Stimulated activated naive CD8-positive, alpha-beta T cell treated with anti-CD3 and anti-CD28 coated beads, Interleukin-15, amount 100 ng/mL, for 72 hours (primary cell): ENCODE data around the gene CBX6.

Experiments used
- ATAC-seq: fragments of 150-1000 bp; cut with Tn5 transposase; 2 replicates; pipeline ENCODE4 v1.10.0; 2021; ENCODE audit warnings: mild to moderate bottlenecking, moderate library complexity
- DNase-seq, 2 donors: peaks; one replicate each; pipeline ENCODE4 v3.0.0; 2021 to 2022
- H3K27ac Mint-ChIP-seq, 2 donors: one replicate each; pipeline ENCODE4 v1.8.0; 2022; ENCODE audit warnings: mild to moderate bottlenecking in 2 of 2, mixed read lengths in 2 of 2, moderate library complexity in 2 of 2
- H3K27me3 Mint-ChIP-seq: one replicate; pipeline ENCODE4 v1.8.0; 2022; ENCODE audit warnings: mixed read lengths
- H3K4me1 Mint-ChIP-seq: one replicate; pipeline ENCODE4 v1.8.0; 2022; ENCODE audit warnings: mild to moderate bottlenecking, mixed read lengths
- H3K4me3 Mint-ChIP-seq, 2 donors: one replicate each; pipeline ENCODE4 v1.8.0; 2022; ENCODE audit warnings: mild to moderate bottlenecking in 2 of 2, mixed read lengths in 2 of 2, moderate library complexity in 1 of 2
- H3K9me3 Mint-ChIP-seq, 2 donors: one replicate each; pipeline ENCODE4 v1.8.0; 2022; ENCODE audit warnings: mixed read lengths in 2 of 2

The CBX6 gene

GRCh38 chr22:38841635-38842034, 30.4 kb downstream of the CBX6 start:
- no peaks in the 10 kb centered on the region for H3K9me3 Mint-ChIP-seq
- peaks cover 37% of the 10 kb centered on the region for H3K4me1 Mint-ChIP-seq
- DNase-seq: no peak
- H3K4me3 Mint-ChIP-seq: no peak overlapping the region
- H3K27me3 Mint-ChIP-seq: peaks cover 48% of the 10 kb centered on the region
- no peak for ATAC-seq
- H3K27ac Mint-ChIP-seq: no peak overlapping the region

- no peak overlapping the region for H3K27ac Mint-ChIP-seq
- ATAC-seq (no peak), DNase-seq (no peak)
- no peaks in the 10 kb centered on the region for H3K9me3 Mint-ChIP-seq
- peaks cover 37% of the 10 kb centered on the region for H3K4me1 Mint-ChIP-seq
- H3K4me3 Mint-ChIP-seq: no peak overlapping the region
- H3K27me3 Mint-ChIP-seq: peaks cover 48% of the 10 kb centered on the region
These were observed 30.8 kb downstream of the CBX6 start for GRCh38 chr22:38841211-38841610.

- Mint-ChIP-seq H3K27ac (no peak overlapping the region), H3K4me1 (peaks cover 37% of the 10 kb centered on the region)
These were observed 31.9 kb downstream of the CBX6 start for GRCh38 chr22:38840129-38840528.

GRCh38 chr22:38839686-38840085, 32.3 kb downstream of the CBX6 start:
- no peak overlapping the region for H3K27ac Mint-ChIP-seq
- H3K4me3 Mint-ChIP-seq: no peak overlapping the region
- DNase-seq (no peak), ATAC-seq (no peak)
- H3K4me1 Mint-ChIP-seq: peaks cover 37% of the 10 kb centered on the region
- H3K9me3 Mint-ChIP-seq: no peaks in the 10 kb centered on the region
- H3K27me3 Mint-ChIP-seq: peaks cover 37% of the 10 kb centered on the region

More at GRCh38 chr22:38840129-38840528, 31.9 kb downstream of the CBX6 start:
- Mint-ChIP-seq H3K9me3 (no peaks in the 10 kb centered on the region), H3K4me3 (no peak overlapping the region), H3K27me3 (peaks cover 41% of the 10 kb centered on the region)
- ATAC-seq (no peak), DNase-seq (no peak)

DNA sequence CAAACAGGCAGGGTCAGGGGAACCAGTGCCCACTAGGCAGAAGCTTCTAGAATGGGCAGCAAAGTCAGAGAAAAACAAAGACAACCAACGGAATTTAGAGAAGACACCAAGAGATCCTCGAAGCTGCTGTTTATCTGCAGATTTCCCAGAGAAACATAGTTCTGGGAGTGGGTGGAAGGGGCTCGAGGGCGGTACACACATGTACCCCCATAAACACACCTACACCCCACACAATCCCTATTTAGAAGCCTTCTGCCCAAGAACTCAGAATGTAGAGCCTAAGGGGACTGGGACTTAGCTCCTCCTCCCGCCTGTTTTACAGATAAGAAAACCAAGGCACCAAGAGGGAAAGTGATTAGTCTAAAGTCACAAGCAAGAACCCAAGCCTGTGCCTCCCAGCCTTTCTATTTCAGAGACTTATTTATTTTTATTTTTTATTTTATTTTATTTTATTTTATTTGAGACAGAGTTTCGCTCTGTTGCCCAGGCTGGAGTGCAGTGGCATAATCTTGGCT, 34.5 kb downstream of the CBX6 start:
- Mint-ChIP-seq H3K27me3 (peaks cover 24% of the 10 kb centered on the region), H3K27ac (no peak overlapping the region), H3K4me1 (peaks cover 25% of the 10 kb centered on the region), H3K9me3 (no peaks in the 10 kb centered on the region), H3K4me3 (no peak overlapping the region)
- no peak for DNase-seq
- ATAC-seq: no peak

DNA sequence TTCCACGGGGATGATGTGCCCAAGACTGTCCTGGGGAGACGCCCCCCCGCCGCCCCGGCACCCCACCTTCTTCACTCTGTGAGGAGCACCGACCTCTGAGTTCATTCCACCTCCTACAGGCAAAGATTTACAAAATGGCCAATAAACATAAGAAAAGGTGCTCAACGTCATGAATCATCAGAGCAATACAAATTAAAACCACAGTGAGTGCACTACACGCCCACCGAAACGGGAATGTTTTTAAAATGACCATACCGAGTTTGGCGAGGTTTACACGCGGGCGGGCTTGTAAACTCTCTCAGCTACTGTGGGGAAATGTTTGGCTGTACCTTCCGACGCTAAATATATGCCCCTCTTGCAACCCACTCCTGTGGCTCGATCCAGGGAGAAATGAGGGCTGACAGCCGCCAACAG, 36.1 kb downstream of the CBX6 start:
- Mint-ChIP-seq H3K27ac (no peak overlapping the region), H3K9me3 (no peaks in the 10 kb centered on the region), H3K4me3 (no peak overlapping the region)

GRCh38 chr22:38834991-38835390, 37.0 kb downstream of the CBX6 start:
- ATAC-seq: no peak
- peaks cover 6% of the 10 kb centered on the region for H3K27me3 Mint-ChIP-seq
- H3K4me3 Mint-ChIP-seq: no peak overlapping the region
- no peak for DNase-seq
- no peaks in the 10 kb centered on the region for H3K9me3 Mint-ChIP-seq
- H3K4me1 Mint-ChIP-seq: peaks cover 9% of the 10 kb centered on the region
- H3K27ac Mint-ChIP-seq: no peak overlapping the region

More for the DNA sequence above, 36.1 kb downstream of the CBX6 start:
- Mint-ChIP-seq H3K4me1 (peaks cover 17% of the 10 kb centered on the region), H3K27me3 (peaks cover 15% of the 10 kb centered on the region)
- ATAC-seq (no peak), DNase-seq (no peak)

GRCh38 chr22:38834215-38834953, 37.6 kb downstream of the CBX6 start:
- no peak overlapping the region for H3K4me3 Mint-ChIP-seq
- no peaks in the 10 kb centered on the region for H3K9me3 Mint-ChIP-seq
- no peak for ATAC-seq
- no peaks in the 10 kb centered on the region for H3K27me3 Mint-ChIP-seq
- DNase-seq: no peak
- no peak overlapping the region for H3K27ac Mint-ChIP-seq
- H3K4me1 Mint-ChIP-seq: peaks cover 5% of the 10 kb centered on the region

- ATAC-seq: no peak
- no peak for DNase-seq
- Mint-ChIP-seq H3K4me3 (no peak overlapping the region), H3K9me3 (no peaks in the 10 kb centered on the region), H3K4me1 (peaks cover 5% of the 10 kb centered on the region), H3K27me3 (no peaks in the 10 kb centered on the region), H3K27ac (no peak overlapping the region)
These were observed 39.0 kb downstream of the CBX6 start for GRCh38 chr22:38833061-38833460.

- ATAC-seq (no peak), DNase-seq (no peak)
- no peak overlapping the region for H3K4me3 Mint-ChIP-seq
- no peaks in the 10 kb centered on the region for H3K9me3 Mint-ChIP-seq
- no peaks in the 10 kb centered on the region for H3K27me3 Mint-ChIP-seq
- no peak overlapping the region for H3K27ac Mint-ChIP-seq
- H3K4me1 Mint-ChIP-seq: peaks cover 3% of the 10 kb centered on the region
These were observed 39.7 kb downstream of the CBX6 start for GRCh38 chr22:38832005-38832978.

DNA sequence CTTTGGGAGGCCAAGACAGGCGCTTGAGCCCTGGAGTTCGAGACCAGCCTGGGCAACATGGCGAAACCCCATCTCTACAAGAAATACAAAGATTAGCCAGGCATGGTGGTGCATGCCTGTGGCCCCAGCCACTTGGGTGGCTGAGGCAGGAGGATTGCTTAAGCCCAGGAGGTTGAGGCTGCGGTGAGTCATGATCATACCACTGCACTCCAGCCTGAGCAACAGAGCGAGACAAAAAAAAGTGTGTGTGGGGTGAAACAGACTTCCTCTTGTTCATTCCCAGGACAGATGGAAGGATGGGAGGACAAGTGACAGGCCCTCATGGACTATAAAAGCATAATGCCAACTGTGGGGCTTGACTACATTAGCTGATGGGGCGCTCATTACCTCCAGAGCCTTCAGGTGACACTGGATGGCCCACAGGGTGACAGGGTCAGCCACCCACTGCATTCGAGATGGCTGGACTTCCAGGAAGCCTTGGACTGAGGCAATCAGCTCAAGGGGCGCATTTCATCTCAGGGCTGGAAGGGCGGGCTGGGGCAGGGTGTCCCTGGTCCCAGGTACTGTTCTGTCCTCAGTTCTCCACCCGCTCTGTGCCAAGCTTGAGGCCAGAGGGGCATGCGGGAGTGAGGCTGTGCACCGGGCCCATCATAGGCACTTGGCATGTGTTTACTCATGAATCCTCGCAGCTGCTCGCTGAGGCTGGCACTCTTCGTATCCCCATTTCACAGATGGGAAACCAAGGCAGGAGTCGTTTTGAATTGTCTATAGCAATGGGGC, 40.7 kb downstream of the CBX6 start:
- no peak for ATAC-seq
- Mint-ChIP-seq H3K27ac (no peak overlapping the region), H3K9me3 (no peaks in the 10 kb centered on the region), H3K4me3 (no peak overlapping the region), H3K4me1 (no peaks in the 10 kb centered on the region), H3K27me3 (no peaks in the 10 kb centered on the region)
- no peak for DNase-seq

- Mint-ChIP-seq H3K4me3 (no peak overlapping the region), H3K9me3 (no peaks in the 10 kb centered on the region), H3K27ac (no peak overlapping the region), H3K27me3 (no peaks in the 10 kb centered on the region), H3K4me1 (no peaks in the 10 kb centered on the region)
- no peak for DNase-seq
- ATAC-seq: no peak
These were observed 41.2 kb downstream of the CBX6 start for GRCh38 chr22:38830845-38831108.

GRCh38 chr22:38830026-38830844, 41.8 kb downstream of the CBX6 start:
- Mint-ChIP-seq H3K27ac (no peak overlapping the region), H3K27me3 (no peaks in the 10 kb centered on the region), H3K4me1 (no peaks in the 10 kb centered on the region), H3K9me3 (no peaks in the 10 kb centered on the region), H3K4me3 (no peak overlapping the region)
- ATAC-seq (no peak), DNase-seq (no peak)

- no peaks in the 10 kb centered on the region for H3K9me3 Mint-ChIP-seq
- H3K4me3 Mint-ChIP-seq: no peak overlapping the region
- H3K4me1 Mint-ChIP-seq: no peaks in the 10 kb centered on the region
- H3K27ac Mint-ChIP-seq: no peak overlapping the region
- ATAC-seq: no peak
- H3K27me3 Mint-ChIP-seq: no peaks in the 10 kb centered on the region
- DNase-seq: no peak
These were observed 42.5 kb downstream of the CBX6 start for GRCh38 chr22:38829485-38829884.
